Activated CD8-positive, alpha-beta T cell treated with anti-CD3 and anti-CD28 coated beads for 36 hours (primary cell): ENCODE data around the gene PPM1D. TPM values are rescaled to one million over a fixed set of nuclear protein-coding genes. Genes with fewer than 3 reads are reported as not detected.

ENCODE experiments used
- ATAC-seq: fragments of 200-7000 bp; cut with Tn5 transposase; one replicate; pipeline ENCODE4 v1.10.0; 2021; ENCODE audit warnings: mild to moderate bottlenecking, moderate library complexity
- CTCF ChIA-PET: fragments of 350-600 bp; sonication (Branson Sonifier 250); formaldehyde crosslinking; loops from one replicate; lab custom pipeline; 2021; ENCODE audit warnings: antibody characterized with exemption; lab: Charles Lee
- POLR2A ChIA-PET: fragments of 350-600 bp; sonication (Branson Sonifier 250); formaldehyde crosslinking; loops from one replicate; lab custom pipeline; 2021; ENCODE audit warnings: antibody characterized with exemption; lab: Charles Lee
- DNase-seq: peaks from one replicate; pipeline ENCODE4 v3.0.0-alpha.2; 2020
- H3K27ac Mint-ChIP-seq: one replicate; pipeline ENCODE4 v1.8.0; 2021; ENCODE audit warnings: mild to moderate bottlenecking, mixed read lengths
- H3K27me3 Mint-ChIP-seq: one replicate; pipeline ENCODE4 v1.8.0; 2021; ENCODE audit warnings: mixed read lengths
- H3K36me3 Mint-ChIP-seq: one replicate; pipeline ENCODE4 v1.8.0; 2021; ENCODE audit warnings: low read depth, mixed read lengths
- H3K4me1 Mint-ChIP-seq: one replicate; pipeline ENCODE4 v1.8.0; 2021; ENCODE audit warnings: low read depth, mixed read lengths
- H3K4me3 Mint-ChIP-seq: one replicate; pipeline ENCODE4 v1.8.0; 2021; ENCODE audit warnings: mild to moderate bottlenecking, moderate library complexity, mixed read lengths
- H3K9me3 Mint-ChIP-seq: one replicate; pipeline ENCODE4 v1.8.0; 2021; ENCODE audit warnings: mixed read lengths
- CTCF ChIP-seq: fragments of 200-600 bp; IDR thresholded peaks from one replicate; pipeline ENCODE4 v1.8.0; 2022; ENCODE audit warnings: antibody characterized with exemption, mild to moderate bottlenecking
- intact Hi-C: fragments of 100-400 bp; cut with micrococcal nuclease; formaldehyde crosslinking; loops from one replicate; pipeline ENCODE4 v1.10.0; 2022
- total RNA-seq, 2 experiments: library from RNA; stranded (reverse); gene quantifications; one replicate each; pipeline ENCODE4 v1.2.3, GENCODE V29; 2021

Gene PPM1D
- total RNA-seq, 2 experiments from 2014 or later, result 11.6 to 12.3 TPM

GRCh38 chr17:60699090-60699489, 99.1 kb downstream of the PPM1D start:
- TF ChIP-seq CTCF, result no peak
- CTCF ChIA-PET, result no interaction called here
- Mint-ChIP-seq H3K4me1 (no peaks in the 10 kb centered on the region), H3K36me3 (no peaks in the 10 kb centered on the region), H3K4me3 (no peak overlapping the region), H3K9me3 (no peaks in the 10 kb centered on the region), H3K27me3 (no peaks in the 10 kb centered on the region), H3K27ac (no peak overlapping the region)
- DNase-seq, result no peak
- intact Hi-C loops, result no loop called here
- POLR2A ChIA-PET, result no interaction called here
- no peak for ATAC-seq

GRCh38 chr17:60704170-60704569, 104.2 kb downstream of the PPM1D start:
- no peak for TF ChIP-seq CTCF
- Mint-ChIP-seq H3K9me3 (no peaks in the 10 kb centered on the region), H3K27me3 (no peaks in the 10 kb centered on the region), H3K4me3 (no peak overlapping the region), H3K36me3 (peaks cover 2% of the 10 kb centered on the region), H3K27ac (no peak overlapping the region), H3K4me1 (no peaks in the 10 kb centered on the region)
- ATAC-seq, result no peak
- intact Hi-C loops, result no loop called here
- ChIA-PET CTCF (no interaction called here), POLR2A (no interaction called here)
- no peak for DNase-seq

- H3K36me3 Mint-ChIP-seq, result peaks cover 4% of the 10 kb centered on the region
- H3K4me1 Mint-ChIP-seq, result no peaks in the 10 kb centered on the region
- H3K4me3 Mint-ChIP-seq, result no peak overlapping the region
- intact Hi-C loops, result no loop called here
- POLR2A ChIA-PET, result interaction anchor here (0.6 kb wide), 1 partner anchor 109 kb away, joined by 3 read pairs; no protein-coding TSS in a partner anchor
- TF ChIP-seq CTCF, result no peak
- no peak overlapping the region for H3K27ac Mint-ChIP-seq
- H3K27me3 Mint-ChIP-seq, result no peaks in the 10 kb centered on the region
- DNase-seq (no peak), ATAC-seq (no peak)
- no peaks in the 10 kb centered on the region for H3K9me3 Mint-ChIP-seq
- CTCF ChIA-PET, result interaction anchor here (2.0 kb wide), 1 partner anchor 8 kb away, joined by 7 read pairs; no protein-coding TSS in a partner anchor
These were observed 112.7 kb downstream of the PPM1D start for GRCh38 chr17:60712675-60713074.

GRCh38 chr17:60713608-60714007, 113.6 kb downstream of the PPM1D start:
- no peak for TF ChIP-seq CTCF
- no peaks in the 10 kb centered on the region for H3K27me3 Mint-ChIP-seq
- H3K4me1 Mint-ChIP-seq, result no peaks in the 10 kb centered on the region
- ATAC-seq (no peak), DNase-seq (no peak)
- CTCF ChIA-PET, result interaction anchor here (0.7 kb wide), 1 partner anchor 676 kb away, joined by 3 read pairs; no protein-coding TSS in a partner anchor
- no peak overlapping the region for H3K4me3 Mint-ChIP-seq
- POLR2A ChIA-PET, result no interaction called here
- H3K9me3 Mint-ChIP-seq, result no peaks in the 10 kb centered on the region
- intact Hi-C loops, result no loop called here
- H3K36me3 Mint-ChIP-seq, result peaks cover 4% of the 10 kb centered on the region
- H3K27ac Mint-ChIP-seq, result no peak overlapping the region

Other genes with a start within 250 kb of the PPM1D start
- 10 to 100 TPM; 26.5 TPM for gene USP32, start 208.1 kb upstream of the PPM1D start, total RNA-seq
- not detected for gene CHCT1, start 177.7 kb upstream of the PPM1D start, total RNA-seq
- gene APPBP2, start 74.0 kb upstream of the PPM1D start, total RNA-seq, result 10 to 100 TPM; 22.5 to 22.8 TPM
- 1 to 10 TPM; 5.1 to 6.9 TPM for gene BCAS3, start 77.7 kb downstream of the PPM1D start, total RNA-seq